Activated naive CD4-positive, alpha-beta T cell treated with anti-CD3 and anti-CD28 coated beads, Interleukin-2, amount 50 U/mL, for 24 hours (primary cell): ENCODE measurements around the gene RIOK2.
"Not testable (repeated sequence)": the region's sequence is repeated elsewhere in the genome, so short reads cannot be mapped to it uniquely, and the experiment has no call there.

Source experiments
- H3K27ac Mint-ChIP-seq: one replicate; pipeline ENCODE4 v1.8.0; 2021; ENCODE audit warnings: mild to moderate bottlenecking, mixed read lengths
- H3K27me3 Mint-ChIP-seq: one replicate; pipeline ENCODE4 v1.8.0; 2021; ENCODE audit warnings: mixed read lengths
- H3K36me3 Mint-ChIP-seq: one replicate; pipeline ENCODE4 v1.8.0; 2021; ENCODE audit warnings: mixed read lengths
- H3K4me1 Mint-ChIP-seq: one replicate; pipeline ENCODE4 v1.8.0; 2021; ENCODE audit warnings: mixed read lengths
- H3K4me3 Mint-ChIP-seq: one replicate; pipeline ENCODE4 v1.8.0; 2021; ENCODE audit warnings: mild to moderate bottlenecking, mixed read lengths
- H3K9me3 Mint-ChIP-seq: one replicate; pipeline ENCODE4 v1.8.0; 2021; ENCODE audit warnings: mixed read lengths

RIOK2 gene

DNA sequence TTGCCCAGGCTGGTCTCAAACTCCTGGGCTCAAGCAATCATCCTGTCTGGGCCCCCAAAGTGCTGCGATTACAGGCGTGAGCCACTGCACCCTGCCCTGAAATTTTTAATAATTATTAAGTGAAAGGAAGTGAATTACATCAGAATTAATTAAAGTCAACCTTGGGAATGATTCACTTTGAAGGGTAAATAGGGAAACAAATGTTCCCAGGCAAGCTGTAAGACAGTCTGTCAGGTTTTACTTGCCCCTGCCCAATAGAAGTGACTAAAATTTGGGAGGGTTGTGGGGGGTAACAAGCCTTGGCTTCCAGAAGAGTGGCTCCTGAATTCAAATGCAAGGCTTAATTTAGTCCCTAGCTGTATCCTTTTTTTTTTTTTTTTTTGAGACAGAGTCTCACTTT, 39.3 kb downstream of the RIOK2 start:
- Mint-ChIP-seq H3K27me3 (peaks cover 3% of the 10 kb centered on the region), H3K4me1 (no peaks in the 10 kb centered on the region), H3K9me3 (no peaks in the 10 kb centered on the region), H3K4me3 (no peak overlapping the region), H3K27ac (no peak overlapping the region), H3K36me3 (no peaks in the 10 kb centered on the region)

DNA sequence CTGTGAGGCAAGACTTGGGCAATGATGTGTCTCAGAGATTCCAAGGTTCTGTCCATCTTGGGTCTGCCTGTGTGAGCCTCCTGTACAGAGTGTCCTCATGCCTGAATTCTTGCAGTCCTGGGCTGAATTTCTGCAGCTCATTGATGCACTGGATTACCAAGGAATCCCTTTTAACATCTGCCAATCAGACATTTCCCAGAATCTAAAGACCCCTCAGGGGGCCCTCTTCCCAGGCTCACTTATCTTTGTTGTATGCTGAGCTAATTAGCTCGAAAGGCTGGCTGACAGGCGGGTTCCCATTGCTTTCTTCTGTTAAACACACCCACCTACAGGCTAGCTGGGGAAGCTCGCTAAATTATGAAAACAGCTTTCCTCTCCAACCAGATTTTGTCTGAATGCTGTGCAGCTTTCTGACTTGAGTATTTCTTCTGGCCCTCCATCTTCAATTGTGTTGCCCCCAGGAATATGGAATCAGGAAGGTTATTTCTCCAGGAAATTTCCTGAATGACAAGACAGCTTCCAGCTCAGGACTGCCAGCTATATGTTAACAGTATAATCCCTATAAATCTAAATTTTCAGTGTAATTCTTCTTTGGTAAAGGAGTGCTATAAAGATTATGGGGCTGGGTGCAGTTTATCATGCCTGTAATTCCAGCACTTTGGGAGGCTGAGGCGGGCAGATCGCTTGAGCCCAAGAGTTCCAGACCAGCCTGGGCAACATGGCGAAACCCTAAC, 40.4 kb downstream of the RIOK2 start, which contains the start of gene LIX1:
Gene LIX1, minus strand, starts transcription at position 91 of the 734 bp plus-strand sequence. Its CDS starts 35 bp downstream, at position 56.
- no peaks in the 10 kb centered on the region for H3K4me1 Mint-ChIP-seq
- peaks cover 3% of the 10 kb centered on the region for H3K27me3 Mint-ChIP-seq
- H3K9me3 Mint-ChIP-seq = no peaks in the 10 kb centered on the region
- no peak within 1 kb of the TSS for H3K27ac Mint-ChIP-seq
- H3K4me3 Mint-ChIP-seq = no peak within 1 kb of the TSS
- no peaks in the 10 kb centered on the region for H3K36me3 Mint-ChIP-seq

DNA sequence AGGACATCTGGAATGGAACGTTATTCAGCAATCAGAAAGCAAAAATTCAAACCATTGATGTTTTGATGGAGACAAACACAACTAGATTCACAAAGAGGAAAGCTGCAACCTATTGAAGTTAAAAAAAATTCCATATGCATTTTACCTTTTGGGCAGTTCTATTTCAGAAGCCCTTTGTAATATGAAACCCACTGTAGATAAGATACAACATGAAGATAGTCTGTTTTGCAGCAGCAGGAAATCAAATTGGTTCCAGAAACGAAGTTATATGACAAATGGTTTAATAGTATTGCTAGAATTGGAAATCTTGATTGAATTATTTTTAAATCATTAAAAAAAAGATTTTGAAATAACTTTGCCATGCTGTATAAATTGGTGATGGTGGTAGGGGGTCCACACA, 41.5 kb downstream of the RIOK2 start:
- Mint-ChIP-seq H3K27me3 (peaks cover 3% of the 10 kb centered on the region), H3K27ac (no peak overlapping the region), H3K9me3 (no peaks in the 10 kb centered on the region), H3K4me3 (no peak overlapping the region), H3K36me3 (no peaks in the 10 kb centered on the region), H3K4me1 (no peaks in the 10 kb centered on the region)

DNA sequence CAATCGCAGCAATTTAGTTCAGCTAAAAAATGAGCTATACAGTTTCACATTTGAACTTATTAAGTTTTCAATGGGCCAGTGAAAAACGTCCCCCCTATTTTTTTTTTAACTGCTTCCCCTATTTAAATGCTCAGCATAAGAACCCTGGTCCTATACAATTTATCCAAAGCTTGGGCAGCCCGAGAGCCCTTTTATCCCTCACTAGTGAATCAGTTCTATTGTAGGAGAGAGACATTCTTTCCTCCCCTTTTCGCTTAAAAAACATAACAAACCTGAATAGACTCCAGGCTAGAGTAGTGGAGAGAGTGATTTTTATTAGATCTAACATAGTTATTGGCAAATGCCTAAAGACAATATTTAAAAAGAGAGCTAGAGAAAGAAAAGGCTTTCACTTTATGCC, 42.0 kb downstream of the RIOK2 start:
- H3K27ac Mint-ChIP-seq = no peak overlapping the region
- H3K36me3 Mint-ChIP-seq = no peaks in the 10 kb centered on the region
- H3K27me3 Mint-ChIP-seq = peaks cover 3% of the 10 kb centered on the region
- no peak overlapping the region for H3K4me3 Mint-ChIP-seq
- no peaks in the 10 kb centered on the region for H3K4me1 Mint-ChIP-seq
- no peaks in the 10 kb centered on the region for H3K9me3 Mint-ChIP-seq

DNA sequence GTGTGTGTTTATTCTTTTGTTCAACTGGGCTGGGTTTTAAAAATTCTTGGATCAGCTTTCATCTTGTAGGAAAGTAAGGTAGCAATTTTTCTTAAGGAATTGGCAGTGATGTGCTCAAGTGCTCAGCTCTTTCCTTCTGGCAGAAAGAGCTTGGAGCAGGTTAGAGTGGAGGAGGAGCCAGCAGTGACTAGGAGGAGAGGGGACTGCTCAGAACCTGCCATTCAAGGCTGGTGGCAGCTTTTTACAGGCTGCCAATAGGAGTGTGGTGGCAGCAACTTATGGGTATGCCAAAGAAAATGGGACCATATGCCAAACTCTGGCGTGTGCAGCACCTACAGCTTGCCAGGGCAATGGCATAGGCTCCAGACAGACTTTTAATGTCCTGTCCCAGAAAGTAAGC, 42.8 kb downstream of the RIOK2 start:
- not testable (repeated sequence) for H3K9me3 Mint-ChIP-seq, H3K27ac Mint-ChIP-seq, H3K4me1 Mint-ChIP-seq, H3K36me3 Mint-ChIP-seq, H3K27me3 Mint-ChIP-seq, H3K4me3 Mint-ChIP-seq

DNA sequence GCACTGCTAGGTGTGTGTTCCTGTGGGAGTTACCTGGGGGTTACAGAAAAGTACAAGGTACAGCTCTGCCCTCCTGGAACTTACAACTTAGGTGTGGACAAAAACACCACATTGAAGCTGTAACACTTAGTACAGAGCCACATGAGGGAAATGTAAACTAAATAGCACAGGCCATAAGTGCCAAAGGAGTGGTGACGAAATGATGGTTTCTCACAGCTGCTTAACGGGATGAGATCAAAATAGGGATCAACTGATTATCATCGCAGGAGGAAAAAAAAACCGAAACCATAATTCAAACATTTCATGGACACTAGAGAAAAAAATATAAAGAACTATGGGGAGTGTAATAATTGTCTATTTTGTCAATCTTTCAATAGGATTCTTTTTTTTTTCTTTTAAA, 46.6 kb downstream of the RIOK2 start:
- Mint-ChIP-seq H3K4me1 (peaks cover 9% of the 10 kb centered on the region), H3K4me3 (no peak overlapping the region), H3K36me3 (no peaks in the 10 kb centered on the region), H3K27ac (no peak overlapping the region), H3K27me3 (peaks cover 3% of the 10 kb centered on the region), H3K9me3 (no peaks in the 10 kb centered on the region)

DNA sequence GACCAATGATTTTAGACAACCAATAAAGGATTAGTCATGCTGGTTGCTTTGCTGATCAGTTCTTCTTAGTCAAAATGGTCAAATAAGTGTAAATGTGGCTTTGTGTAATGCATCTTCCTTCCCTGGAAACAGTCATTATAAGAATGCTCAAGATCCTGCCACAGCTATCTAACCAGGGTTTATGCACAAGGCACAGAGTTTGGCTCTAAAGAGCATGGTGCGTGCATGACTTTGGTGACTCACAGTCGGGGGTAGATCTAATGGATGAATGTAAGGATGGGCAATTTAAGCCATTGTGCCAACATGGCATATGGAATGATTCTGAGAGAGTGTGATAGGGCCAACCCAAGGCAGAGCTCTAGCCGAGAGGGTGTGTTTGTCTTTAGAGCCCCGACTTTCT, 47.2 kb downstream of the RIOK2 start:
- Mint-ChIP-seq H3K9me3 (no peaks in the 10 kb centered on the region), H3K27ac (no peak overlapping the region), H3K4me1 (peaks cover 9% of the 10 kb centered on the region), H3K4me3 (no peak overlapping the region), H3K36me3 (no peaks in the 10 kb centered on the region), H3K27me3 (peaks cover 3% of the 10 kb centered on the region)

DNA sequence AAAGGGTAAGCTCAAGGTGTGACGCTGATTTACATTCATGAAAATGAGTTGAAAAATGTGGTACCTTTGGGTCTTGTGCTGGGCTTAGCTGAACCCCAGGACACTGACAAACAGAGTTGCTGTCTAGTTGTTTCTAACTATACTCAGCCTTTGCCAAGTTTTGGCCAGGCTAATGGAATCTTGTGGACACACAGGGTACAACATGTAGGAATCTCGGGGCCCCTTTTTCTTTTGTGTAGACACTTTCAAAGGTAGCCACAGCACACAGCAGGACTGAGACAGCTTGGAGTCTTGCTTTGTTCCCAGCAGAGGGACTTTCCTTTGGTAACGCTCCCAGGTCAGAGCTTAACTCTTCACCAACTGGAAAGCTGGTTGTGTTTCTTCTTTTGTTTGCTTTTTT, 48.4 kb downstream of the RIOK2 start:
- Mint-ChIP-seq H3K27me3 (no peaks in the 10 kb centered on the region), H3K4me1 (peaks cover 9% of the 10 kb centered on the region), H3K4me3 (no peak overlapping the region), H3K27ac (no peak overlapping the region), H3K36me3 (no peaks in the 10 kb centered on the region), H3K9me3 (no peaks in the 10 kb centered on the region)

DNA sequence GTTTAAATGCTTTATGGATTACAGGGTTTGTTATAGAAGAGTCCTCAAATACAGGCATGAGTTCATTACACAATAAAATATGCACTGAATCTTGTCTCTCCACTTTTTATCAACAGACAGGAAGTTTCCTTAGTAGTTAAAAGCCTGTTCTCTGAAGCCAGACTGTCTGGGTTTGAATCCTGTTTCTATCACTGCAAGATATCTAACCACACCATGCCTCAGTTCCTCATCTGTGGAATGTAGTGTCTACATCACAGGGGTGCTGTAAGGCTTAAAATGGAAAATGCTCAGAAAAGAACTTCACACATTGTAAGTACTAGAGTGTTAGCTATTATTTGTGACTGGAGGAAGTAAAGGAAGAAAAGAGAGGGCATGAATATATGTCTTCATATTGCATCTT, 49.9 kb downstream of the RIOK2 start:
- Mint-ChIP-seq H3K36me3 (no peaks in the 10 kb centered on the region), H3K27ac (no peak overlapping the region), H3K27me3 (no peaks in the 10 kb centered on the region), H3K9me3 (no peaks in the 10 kb centered on the region), H3K4me1 (peaks cover 9% of the 10 kb centered on the region), H3K4me3 (no peak overlapping the region)

DNA sequence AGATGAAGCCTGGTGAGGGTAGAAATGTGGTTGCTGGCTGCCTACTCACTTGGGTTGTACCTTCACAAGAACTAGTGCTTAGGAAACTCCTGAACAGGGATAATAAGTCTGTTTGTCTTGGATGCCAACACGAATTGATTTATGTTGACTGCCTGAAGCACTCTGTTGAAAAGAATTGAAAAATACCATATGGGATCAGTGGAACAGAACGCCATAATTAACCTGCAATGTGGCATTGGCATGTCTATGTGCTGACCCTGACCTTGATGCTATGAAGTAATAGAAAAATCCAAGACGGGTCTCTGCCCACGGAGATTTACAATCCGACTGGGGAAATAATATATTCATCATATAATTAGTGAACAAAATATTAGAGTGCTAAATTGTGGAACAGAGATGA, 51.1 kb downstream of the RIOK2 start:
- Mint-ChIP-seq H3K4me3 (no peak overlapping the region), H3K27me3 (no peaks in the 10 kb centered on the region), H3K36me3 (no peaks in the 10 kb centered on the region), H3K9me3 (no peaks in the 10 kb centered on the region), H3K4me1 (peaks cover 9% of the 10 kb centered on the region), H3K27ac (no peak overlapping the region)

DNA sequence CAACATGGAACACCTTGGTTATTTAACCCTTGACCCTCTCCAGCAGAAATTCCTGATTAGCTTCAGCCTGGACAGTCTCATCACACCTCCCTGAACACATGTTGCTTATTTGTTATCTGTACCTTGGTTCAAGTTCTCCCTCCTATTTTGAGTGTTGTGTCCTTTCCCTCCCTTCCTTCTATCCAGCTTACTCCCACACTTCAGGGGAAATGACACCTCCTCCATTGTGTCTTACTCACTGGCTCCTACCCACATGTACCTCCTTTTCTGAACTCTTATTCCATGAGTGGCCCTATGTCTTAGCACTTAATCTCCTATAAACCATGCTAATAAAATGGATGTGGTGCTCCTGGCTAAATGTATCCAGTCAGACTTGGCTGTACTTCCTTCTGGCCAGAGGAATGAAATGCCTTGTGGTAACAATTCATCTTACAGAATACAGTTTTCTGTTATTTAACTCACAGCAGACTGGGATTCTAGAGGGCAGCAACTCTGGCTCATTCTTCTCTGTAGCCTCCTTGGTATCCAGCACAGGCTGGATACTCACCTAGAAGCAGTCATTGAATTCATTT, 51.8 kb downstream of the RIOK2 start:
- Mint-ChIP-seq H3K4me1 (peaks cover 9% of the 10 kb centered on the region), H3K27ac (no peak overlapping the region), H3K4me3 (no peak overlapping the region), H3K36me3 (no peaks in the 10 kb centered on the region), H3K27me3 (no peaks in the 10 kb centered on the region), H3K9me3 (no peaks in the 10 kb centered on the region)

DNA sequence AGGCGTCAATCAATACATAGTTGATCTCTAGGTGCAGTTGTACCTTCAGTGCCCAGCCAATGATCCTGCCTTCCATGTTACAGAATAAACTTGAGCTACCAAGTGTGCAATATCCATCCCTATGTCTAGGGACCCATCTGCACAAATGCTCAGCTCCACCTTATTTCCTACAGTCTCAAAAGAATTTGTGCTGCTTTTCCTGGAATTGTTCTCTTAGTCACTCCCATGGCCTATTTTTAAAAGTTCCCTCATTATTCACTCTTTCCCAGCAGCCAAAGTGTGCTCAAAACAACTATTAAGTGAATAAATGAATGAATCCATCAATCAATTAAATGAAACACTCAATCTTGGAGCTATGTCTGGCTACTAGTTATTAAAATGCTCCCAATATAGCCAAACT, 55.3 kb downstream of the RIOK2 start:
- peaks cover 2% of the 10 kb centered on the region for H3K27me3 Mint-ChIP-seq
- no peaks in the 10 kb centered on the region for H3K36me3 Mint-ChIP-seq
- H3K4me1 Mint-ChIP-seq = peaks cover 2% of the 10 kb centered on the region
- no peaks in the 10 kb centered on the region for H3K9me3 Mint-ChIP-seq
- no peak overlapping the region for H3K27ac Mint-ChIP-seq
- H3K4me3 Mint-ChIP-seq = no peak overlapping the region

DNA sequence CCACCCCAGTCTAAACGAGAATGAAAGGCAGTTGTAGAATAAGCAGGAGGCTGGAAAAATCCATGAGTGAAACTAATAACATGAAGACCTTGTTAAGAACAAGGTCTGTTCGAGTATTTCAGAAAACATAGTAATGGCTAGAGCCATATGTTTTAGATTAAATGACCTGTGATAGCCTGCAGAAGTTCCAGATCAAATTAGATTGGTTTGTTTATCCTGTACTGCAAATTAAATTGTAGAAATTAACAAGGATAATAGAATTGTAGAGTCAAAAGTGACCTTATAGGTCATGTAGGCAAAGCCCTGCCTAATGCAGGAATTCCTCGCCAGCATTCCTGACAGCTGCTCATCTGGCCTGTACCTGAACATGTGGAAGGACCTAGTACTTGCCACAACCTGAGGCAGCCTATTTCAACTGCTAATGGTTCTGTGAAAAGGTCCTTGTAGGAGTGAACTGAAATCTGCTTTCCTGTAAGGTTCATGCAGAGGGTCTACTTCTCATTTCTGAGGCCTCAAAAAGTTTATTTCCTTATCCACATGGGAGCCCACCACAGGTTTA, 57.8 kb downstream of the RIOK2 start:
- no peaks in the 10 kb centered on the region for H3K36me3 Mint-ChIP-seq
- no peaks in the 10 kb centered on the region for H3K9me3 Mint-ChIP-seq
- H3K4me3 Mint-ChIP-seq = no peak overlapping the region
- H3K27ac Mint-ChIP-seq = no peak overlapping the region
- H3K4me1 Mint-ChIP-seq = no peaks in the 10 kb centered on the region
- peaks cover 2% of the 10 kb centered on the region for H3K27me3 Mint-ChIP-seq

DNA sequence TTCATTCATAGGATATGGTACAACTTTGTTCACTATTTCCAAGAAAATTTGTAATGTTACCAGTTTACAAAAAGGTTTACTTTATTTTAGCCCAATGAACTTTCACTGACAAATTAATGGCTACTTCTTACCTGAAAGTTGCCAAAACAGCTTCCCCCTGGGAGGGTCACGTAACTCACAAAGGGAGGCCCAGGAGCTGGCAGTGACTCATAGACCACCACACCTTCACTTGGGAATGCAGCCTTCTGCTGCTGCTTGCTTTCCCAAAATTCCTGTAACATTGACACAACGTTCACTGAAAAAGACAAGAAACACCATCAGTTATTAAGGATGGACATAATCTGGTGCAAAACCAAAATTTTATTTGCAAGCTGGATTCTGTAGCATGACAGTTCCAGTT, 58.7 kb downstream of the RIOK2 start:
- no peaks in the 10 kb centered on the region for H3K36me3 Mint-ChIP-seq
- H3K4me1 Mint-ChIP-seq = no peaks in the 10 kb centered on the region
- H3K4me3 Mint-ChIP-seq = no peak overlapping the region
- H3K27me3 Mint-ChIP-seq = peaks cover 2% of the 10 kb centered on the region
- H3K27ac Mint-ChIP-seq = no peak overlapping the region
- no peaks in the 10 kb centered on the region for H3K9me3 Mint-ChIP-seq

DNA sequence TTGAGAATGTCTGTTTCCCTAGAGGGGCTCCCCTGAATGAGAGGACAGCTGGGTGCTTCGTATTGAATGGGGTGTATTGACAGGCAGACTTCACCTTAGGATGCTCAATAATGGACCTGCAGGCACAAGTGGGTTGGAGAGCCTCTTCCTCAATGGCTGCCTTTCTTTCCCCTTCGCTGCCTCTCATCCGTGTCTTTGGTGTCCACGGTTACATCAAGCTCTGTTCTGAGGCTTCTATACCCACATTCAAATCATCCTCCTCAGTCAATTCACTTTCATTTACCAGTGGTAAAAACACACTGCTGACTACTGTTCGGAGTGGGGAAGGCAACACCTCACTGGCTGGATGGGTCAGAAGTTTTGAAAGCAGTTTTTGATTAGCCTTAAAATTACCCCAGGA, 61.2 kb downstream of the RIOK2 start:
- no peaks in the 10 kb centered on the region for H3K36me3 Mint-ChIP-seq
- no peaks in the 10 kb centered on the region for H3K9me3 Mint-ChIP-seq
- H3K4me1 Mint-ChIP-seq = no peaks in the 10 kb centered on the region
- no peak overlapping the region for H3K27ac Mint-ChIP-seq
- H3K4me3 Mint-ChIP-seq = no peak overlapping the region
- H3K27me3 Mint-ChIP-seq = peaks cover 2% of the 10 kb centered on the region

DNA sequence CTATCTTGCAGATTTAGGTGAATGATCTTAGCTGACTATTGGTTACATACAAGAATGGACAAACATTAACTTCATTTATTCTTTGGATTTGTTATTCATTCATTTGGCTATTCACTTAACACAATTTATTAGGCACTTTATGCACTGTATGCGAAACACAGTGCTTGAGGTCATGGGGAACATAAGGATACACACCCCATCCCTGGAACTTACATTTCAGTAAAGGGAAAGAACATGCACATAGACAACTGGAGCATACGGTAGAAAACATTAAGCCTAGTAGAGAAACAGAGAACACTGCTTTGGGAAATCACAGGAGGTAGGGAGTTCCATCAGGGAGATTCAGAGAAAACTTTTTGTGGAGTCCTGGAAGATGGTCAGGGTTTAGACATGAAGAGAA, 62.9 kb downstream of the RIOK2 start:
- no peak overlapping the region for H3K27ac Mint-ChIP-seq
- H3K27me3 Mint-ChIP-seq = peaks cover 2% of the 10 kb centered on the region
- no peak overlapping the region for H3K4me3 Mint-ChIP-seq
- no peaks in the 10 kb centered on the region for H3K36me3 Mint-ChIP-seq
- H3K9me3 Mint-ChIP-seq = no peaks in the 10 kb centered on the region
- H3K4me1 Mint-ChIP-seq = no peaks in the 10 kb centered on the region

DNA sequence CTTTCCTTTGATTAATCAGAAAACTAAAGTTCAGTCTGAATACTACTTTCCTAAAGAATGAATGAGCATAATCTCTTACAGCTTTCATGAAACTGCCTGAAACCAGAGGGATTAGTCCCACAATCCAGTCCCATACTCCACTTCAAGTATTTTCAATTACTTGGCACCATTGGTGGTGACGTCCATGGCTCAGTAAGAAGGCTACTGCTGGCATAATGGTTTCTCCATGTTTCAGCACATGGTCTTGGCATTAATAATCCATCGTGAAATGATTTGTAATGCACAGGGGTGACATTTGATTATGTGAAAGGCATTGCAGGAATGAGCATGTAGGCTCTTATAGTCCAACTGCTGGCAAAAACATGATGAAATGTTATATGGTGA, 64.0 kb downstream of the RIOK2 start:
- H3K4me1 Mint-ChIP-seq = no peaks in the 10 kb centered on the region
- peaks cover 2% of the 10 kb centered on the region for H3K27me3 Mint-ChIP-seq
- H3K9me3 Mint-ChIP-seq = no peaks in the 10 kb centered on the region
- no peaks in the 10 kb centered on the region for H3K36me3 Mint-ChIP-seq
- H3K27ac Mint-ChIP-seq = no peak overlapping the region
- H3K4me3 Mint-ChIP-seq = no peak overlapping the region
